ES-I3 (cell line): ENCODE measurements around the gene GASK1A.
"Not testable (repeated sequence)": the region's sequence is repeated elsewhere in the genome, so short reads cannot be mapped to it uniquely, and the experiment has no call there.

ENCODE experiments used
- H3K36me3 ChIP-seq: 2 replicates; pipeline ENCODE4 v1.6.1; 2013; ENCODE audit warnings: mild to moderate bottlenecking, low read length, control low read depth, moderate library complexity; ENCODE audit not compliant: insufficient read depth
- H3K4me1 ChIP-seq: 2 replicates; pipeline ENCODE4 v1.6.1; 2013; ENCODE audit warnings: mild to moderate bottlenecking, control low read depth, low read length; ENCODE audit not compliant: insufficient read depth
- H3K9ac ChIP-seq: 2 replicates; pipeline ENCODE4 v1.6.1; 2013; ENCODE audit warnings: low read depth, mild to moderate bottlenecking, low read length, moderate library complexity
- H3K9me3 ChIP-seq: 2 replicates; pipeline ENCODE4 v1.6.1; 2013; ENCODE audit warnings: mild to moderate bottlenecking, low read length, moderate library complexity; ENCODE audit not compliant: control insufficient read depth, insufficient read depth

The GASK1A gene

GRCh38 chr3:43036621-43037423 lies 57.7 kb downstream of the GASK1A start:
- Histone ChIP-seq H3K36me3 (no peaks in the 10 kb centered on the region), H3K9me3 (no peaks in the 10 kb centered on the region), H3K9ac (no peak overlapping the region), H3K4me1 (no peaks in the 10 kb centered on the region)

DNA sequence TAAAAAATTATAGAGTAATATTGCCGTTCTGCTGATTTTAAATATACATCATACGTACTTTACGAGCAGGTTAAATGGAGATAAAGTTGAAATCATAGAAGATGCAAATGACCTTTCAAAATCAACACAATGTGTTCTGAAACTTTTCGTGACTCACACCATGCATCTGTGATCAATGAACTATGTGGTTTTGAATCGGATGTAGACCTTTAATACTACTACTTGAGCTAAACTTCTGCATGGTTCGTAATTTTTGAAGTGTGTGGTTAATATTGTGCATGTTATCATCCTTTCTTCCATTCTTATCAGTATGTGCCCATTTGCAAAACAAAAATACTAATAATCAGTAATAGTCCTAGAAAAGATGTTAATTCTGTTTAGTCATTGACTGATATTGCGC lies 58.9 kb downstream of the GASK1A start:
- Histone ChIP-seq H3K4me1 (no peaks in the 10 kb centered on the region), H3K9ac (no peak overlapping the region), H3K9me3 (no peaks in the 10 kb centered on the region), H3K36me3 (no peaks in the 10 kb centered on the region)

DNA sequence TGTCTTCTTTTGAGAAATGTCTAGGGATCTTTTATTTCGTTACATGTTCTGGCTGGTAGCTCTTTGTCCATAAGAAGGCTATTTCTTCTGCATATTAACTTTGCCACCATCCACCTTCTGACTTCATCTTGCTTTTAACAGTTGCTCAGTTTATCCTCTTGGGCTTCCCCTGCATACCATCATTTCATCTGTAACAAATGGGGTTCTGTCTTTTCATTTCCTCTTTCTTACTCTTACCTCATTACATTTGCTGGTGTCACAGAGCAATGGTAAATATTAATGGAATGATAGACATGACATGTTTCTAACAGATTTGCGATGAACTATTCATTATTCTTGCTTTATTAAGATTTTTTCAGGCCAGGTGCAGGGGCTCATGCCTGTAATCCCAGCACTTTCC lies 62.4 kb downstream of the GASK1A start:
- Histone ChIP-seq H3K9me3 (peaks cover 9% of the 10 kb centered on the region), H3K4me1 (no peaks in the 10 kb centered on the region), H3K9ac (no peak overlapping the region), H3K36me3 (no peaks in the 10 kb centered on the region)

GRCh38 chr3:43043071-43043766 lies 64.1 kb downstream of the GASK1A start:
- H3K36me3 ChIP-seq = no peaks in the 10 kb centered on the region
- H3K9me3 ChIP-seq = peaks cover 20% of the 10 kb centered on the region
- no peaks in the 10 kb centered on the region for H3K4me1 ChIP-seq
- no peak overlapping the region for H3K9ac ChIP-seq

- Histone ChIP-seq H3K9ac (no peak overlapping the region), H3K4me1 (no peaks in the 10 kb centered on the region), H3K36me3 (no peaks in the 10 kb centered on the region), H3K9me3 (peaks cover 20% of the 10 kb centered on the region)
Observed at GRCh38 chr3:43043793-43044192, 64.7 kb downstream of the GASK1A start.

- H3K9ac ChIP-seq, H3K36me3 ChIP-seq, H3K4me1 ChIP-seq: not testable (repeated sequence)
- peaks cover 20% of the 10 kb centered on the region for H3K9me3 ChIP-seq
Observed at GRCh38 chr3:43045079-43045478, 66.0 kb downstream of the GASK1A start.

DNA sequence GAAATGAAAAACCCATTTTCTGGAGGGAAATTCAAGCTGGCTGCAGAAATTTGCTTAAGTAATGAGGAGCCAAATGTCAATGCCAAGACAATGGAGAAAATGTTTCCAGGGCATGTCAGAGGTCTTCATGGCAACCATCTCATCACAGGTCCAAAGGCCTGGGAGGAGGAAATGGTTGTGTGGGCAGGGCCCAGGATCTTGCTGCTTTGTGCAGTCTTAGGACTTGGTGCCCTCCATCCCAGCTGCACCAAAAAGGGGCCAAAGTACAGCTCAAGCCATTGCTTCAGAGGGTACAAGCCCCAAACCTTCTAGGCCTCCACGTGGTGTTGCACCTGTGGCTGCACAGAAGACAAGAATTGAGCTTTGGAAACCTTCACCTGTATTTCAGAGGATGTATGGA lies 67.5 kb downstream of the GASK1A start:
- no peaks in the 10 kb centered on the region for H3K4me1 ChIP-seq
- no peak overlapping the region for H3K9ac ChIP-seq
- no peaks in the 10 kb centered on the region for H3K36me3 ChIP-seq
- peaks cover 23% of the 10 kb centered on the region for H3K9me3 ChIP-seq

DNA sequence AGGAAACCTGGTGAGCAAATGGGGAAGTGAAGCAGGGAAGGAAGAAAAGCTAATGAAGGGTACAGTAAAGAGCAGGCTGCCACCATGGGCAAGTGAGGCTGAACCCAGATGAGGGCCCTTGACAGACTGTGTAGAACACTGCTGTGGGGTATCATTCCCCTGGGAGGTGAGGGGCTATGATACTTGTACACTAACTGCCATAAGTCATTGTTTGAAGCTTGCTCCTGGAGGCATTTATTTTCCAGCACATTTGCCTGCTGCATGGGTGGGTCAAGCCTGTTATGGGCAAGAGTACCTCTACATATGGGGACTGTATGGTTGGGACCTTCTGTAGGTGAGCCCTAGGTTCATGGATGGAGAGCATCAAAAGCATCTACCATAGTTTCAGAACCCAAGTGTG lies 69.4 kb downstream of the GASK1A start:
- Histone ChIP-seq H3K4me1 (no peaks in the 10 kb centered on the region), H3K9me3 (peaks cover 23% of the 10 kb centered on the region; the same call in 1 of the 2 replicates), H3K9ac (no peak overlapping the region), H3K36me3 (no peaks in the 10 kb centered on the region)

GRCh38 chr3:43053291-43053690 lies 74.2 kb downstream of the GASK1A start:
- Histone ChIP-seq H3K4me1 (no peaks in the 10 kb centered on the region), H3K9me3 (peaks cover 3% of the 10 kb centered on the region; the same call in 1 of the 2 replicates), H3K9ac (no peak overlapping the region), H3K36me3 (no peaks in the 10 kb centered on the region)

DNA sequence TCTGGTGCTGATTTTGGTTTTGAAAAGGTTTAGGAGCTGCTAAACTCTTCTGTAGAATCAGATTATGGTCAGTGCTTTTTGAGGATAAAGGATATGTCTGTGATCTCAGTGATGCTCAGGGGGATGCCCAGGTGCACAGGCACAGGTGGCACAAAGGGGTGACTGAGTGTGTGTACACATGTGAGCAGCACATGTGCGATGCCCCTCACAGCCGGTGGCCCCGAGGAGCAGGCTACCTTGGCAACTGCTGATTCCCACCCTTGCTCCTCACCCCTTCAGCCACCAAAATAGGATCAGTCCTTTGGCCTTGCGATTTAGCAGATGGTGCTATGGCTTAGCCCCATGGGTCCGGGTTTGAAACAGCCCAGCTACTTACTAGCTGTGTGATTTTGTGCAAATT lies 75.6 kb downstream of the GASK1A start:
- Histone ChIP-seq H3K36me3 (no peaks in the 10 kb centered on the region), H3K4me1 (no peaks in the 10 kb centered on the region), H3K9me3 (peaks cover 3% of the 10 kb centered on the region; the same call in 1 of the 2 replicates), H3K9ac (no peak overlapping the region)

DNA sequence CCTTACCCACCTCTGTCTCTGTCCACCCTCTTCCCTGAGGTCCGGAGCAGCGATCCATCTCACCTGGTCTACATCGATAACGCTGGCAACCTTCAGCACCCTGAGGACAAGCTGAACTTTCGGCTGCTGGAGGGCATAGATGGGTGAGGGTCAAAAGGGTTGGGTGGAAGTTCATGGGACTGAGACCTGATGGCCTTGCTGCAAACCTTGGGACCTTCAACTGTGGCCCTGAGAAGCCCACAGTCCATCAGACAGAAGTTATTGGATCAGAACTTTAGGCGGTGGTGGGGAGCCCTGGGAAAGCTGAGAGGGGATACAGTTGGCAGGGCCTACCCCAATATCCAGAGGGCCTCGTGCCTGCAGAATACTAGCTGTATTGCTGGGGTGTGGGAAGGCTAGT lies 76.3 kb downstream of the GASK1A start:
- peaks cover 1% of the 10 kb centered on the region; the same call in 1 of the 2 replicates for H3K9me3 ChIP-seq
- H3K36me3 ChIP-seq = no peaks in the 10 kb centered on the region
- H3K4me1 ChIP-seq = no peaks in the 10 kb centered on the region
- H3K9ac ChIP-seq = no peak overlapping the region

DNA sequence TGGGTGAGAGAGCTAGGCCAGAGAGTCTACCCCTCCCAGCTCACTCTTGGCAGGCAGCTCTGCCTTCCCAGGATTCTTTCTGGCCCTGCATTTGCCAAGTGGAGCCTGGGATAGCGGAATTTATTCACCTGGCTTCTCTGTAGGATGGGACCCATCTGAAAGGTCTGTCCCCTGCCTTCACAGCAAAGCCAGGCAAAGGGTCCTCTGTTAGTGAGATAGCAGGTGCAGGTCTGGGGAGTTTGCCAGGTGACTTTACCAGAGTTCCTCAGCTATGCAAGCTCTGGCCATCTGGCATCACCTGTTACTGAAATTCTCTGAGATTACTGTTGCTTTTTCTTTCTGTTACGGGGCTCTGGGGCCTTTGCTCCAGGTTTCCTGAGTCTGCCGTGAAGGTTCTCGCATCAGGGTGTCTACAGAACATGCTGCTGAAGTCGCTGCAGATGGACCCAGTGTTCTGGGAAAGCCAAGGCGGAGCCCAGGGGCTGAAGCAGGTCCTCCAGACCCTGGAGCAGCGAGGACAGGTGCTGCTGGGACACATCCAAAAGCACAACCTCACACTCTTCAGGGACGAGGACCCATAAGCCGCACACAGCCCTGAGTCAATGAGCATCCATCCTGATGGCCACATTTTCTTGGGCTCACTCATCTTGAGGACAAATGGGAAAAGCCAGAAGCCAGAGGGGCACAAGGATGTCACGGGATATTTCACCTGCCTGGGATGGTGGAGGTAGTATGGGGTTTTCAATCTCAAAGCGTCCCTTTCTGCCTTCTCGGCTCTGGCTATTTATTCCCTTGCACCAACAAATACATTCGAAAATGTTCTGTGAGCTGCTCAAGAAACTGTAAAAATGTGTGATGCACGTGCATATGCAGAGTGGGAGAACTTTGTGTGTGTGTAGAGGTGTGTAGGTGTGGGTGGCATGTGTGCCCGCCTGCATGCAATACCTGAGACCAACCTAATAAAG lies 77.0 kb downstream of the GASK1A start:
- Histone ChIP-seq H3K4me1 (no peaks in the 10 kb centered on the region), H3K9ac (no peak overlapping the region), H3K36me3 (no peaks in the 10 kb centered on the region), H3K9me3 (no peaks in the 10 kb centered on the region; the same call in 1 of the 2 replicates)

- Histone ChIP-seq H3K9me3 (peaks cover 3% of the 10 kb centered on the region), H3K9ac (no peak overlapping the region), H3K36me3 (peaks cover 3% of the 10 kb centered on the region; the same call in 1 of the 2 replicates), H3K4me1 (no peaks in the 10 kb centered on the region)
Observed at GRCh38 chr3:43059456-43059855, 80.3 kb downstream of the GASK1A start.
